ENCODE results near the gene DHX35.

DNA sequence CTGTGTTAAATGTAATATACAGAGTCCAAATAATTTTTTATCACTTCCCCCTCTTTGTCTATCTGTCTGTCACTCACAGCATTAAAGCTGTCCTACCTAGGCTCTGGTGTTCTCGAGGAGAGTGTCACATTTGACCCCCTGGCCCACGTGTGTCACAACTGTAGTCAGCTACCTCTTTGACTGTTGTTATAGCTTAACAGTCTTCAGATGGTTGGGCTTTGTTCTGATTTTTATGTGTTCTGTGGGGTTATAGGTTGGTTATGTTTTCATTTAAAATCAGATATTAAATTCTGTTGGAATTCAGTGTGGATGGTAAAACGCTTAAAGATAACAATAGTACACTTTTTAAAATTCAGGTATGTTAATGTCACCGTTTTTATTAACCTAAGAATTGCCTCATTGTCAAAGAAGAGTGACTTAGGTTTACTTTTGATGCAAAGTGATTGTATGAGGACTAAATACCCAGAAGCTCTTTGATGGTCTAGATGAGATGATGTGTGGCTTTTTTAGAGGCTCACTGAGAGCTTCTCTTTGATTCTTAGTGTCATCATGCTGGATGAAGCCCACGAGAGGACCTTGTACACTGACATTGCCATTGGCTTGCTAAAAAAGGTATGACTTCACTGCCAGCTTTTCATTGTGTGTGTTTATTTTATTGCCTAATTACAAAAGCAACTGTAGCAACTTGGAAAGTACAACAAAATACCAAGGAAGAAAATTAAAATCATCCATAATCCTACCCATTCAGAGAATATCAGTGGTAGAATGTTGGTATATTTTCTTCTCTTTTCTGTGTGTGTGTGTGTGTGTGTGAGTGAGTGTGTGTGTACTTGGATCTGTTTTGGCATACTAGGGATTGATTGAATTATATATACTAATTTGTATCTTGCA, 29.9 kb downstream of the DHX35 start:
- TF ChIP-seq, protein P1, sequence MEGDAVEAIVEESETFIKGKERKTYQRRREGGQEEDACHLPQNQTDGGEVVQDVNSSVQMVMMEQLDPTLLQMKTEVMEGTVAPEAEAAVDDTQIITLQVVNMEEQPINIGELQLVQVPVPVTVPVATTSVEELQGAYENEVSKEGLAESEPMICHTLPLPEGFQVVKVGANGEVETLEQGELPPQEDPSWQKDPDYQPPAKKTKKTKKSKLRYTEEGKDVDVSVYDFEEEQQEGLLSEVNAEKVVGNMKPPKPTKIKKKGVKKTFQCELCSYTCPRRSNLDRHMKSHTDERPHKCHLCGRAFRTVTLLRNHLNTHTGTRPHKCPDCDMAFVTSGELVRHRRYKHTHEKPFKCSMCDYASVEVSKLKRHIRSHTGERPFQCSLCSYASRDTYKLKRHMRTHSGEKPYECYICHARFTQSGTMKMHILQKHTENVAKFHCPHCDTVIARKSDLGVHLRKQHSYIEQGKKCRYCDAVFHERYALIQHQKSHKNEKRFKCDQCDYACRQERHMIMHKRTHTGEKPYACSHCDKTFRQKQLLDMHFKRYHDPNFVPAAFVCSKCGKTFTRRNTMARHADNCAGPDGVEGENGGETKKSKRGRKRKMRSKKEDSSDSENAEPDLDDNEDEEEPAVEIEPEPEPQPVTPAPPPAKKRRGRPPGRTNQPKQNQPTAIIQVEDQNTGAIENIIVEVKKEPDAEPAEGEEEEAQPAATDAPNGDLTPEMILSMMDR (conservative IDR thresholded peaks at IDR 0.05 in 1 of 2, IDR thresholded peaks at IDR 0.05 in 1 of 2; ENCODE audit: extremely low read depth in 1 of 2, insufficient read depth in 1 of 2, low read depth in 1 of 2, low read length in 2 of 2), result no peak
- TF ChIP-seq EZH2 (IDR thresholded peaks at IDR 0.05; ENCODE audit: borderline replicate concordance, low read length), result no peak
